ENCODE data around the gene SLC25A39. TPM values are rescaled to one million over a fixed set of nuclear protein-coding genes. Genes with fewer than 3 reads are reported as not detected.

The SLC25A39 gene
- total RNA-seq, 3 donors from 2014 or later (not counting 1 experiment from before 2014, with no cell fraction given), result 82.4 to 105 (median 97.9) TPM

DNA sequence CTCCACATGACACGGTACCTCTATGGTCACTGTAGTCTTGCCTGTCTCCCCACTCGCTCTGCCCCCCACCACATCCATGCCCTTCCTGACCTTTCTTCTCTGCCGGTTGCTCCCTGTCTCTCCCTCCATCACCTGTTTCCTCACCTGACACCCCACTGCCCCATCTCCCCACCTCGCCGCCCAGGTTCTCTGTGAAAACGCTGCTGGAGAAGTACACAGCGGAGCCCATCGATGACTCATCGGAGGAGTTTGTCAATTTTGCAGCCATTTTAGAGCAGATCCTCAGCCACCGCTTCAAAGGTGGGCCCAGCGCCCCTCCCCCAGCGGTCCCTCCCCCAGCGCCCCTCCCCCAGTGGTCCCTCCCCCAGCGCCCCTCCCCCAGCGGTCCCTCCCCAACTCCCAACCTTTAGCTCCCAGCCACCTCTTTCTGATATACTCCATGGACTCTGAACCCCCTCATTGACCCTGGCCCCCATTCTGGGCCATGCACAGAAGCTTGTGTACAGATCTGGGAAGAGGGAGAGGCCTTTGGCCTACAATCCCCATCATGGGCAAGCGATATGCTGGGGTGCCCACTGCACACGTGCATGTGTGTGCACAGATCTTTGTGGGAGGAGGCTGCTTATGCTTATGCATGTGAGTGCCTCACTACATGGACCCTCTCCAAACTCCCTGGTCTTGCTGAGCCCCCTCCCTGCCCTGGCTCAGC is 12.1 kb downstream of the SLC25A39 start:
- TF ChIP-seq, protein P1, sequence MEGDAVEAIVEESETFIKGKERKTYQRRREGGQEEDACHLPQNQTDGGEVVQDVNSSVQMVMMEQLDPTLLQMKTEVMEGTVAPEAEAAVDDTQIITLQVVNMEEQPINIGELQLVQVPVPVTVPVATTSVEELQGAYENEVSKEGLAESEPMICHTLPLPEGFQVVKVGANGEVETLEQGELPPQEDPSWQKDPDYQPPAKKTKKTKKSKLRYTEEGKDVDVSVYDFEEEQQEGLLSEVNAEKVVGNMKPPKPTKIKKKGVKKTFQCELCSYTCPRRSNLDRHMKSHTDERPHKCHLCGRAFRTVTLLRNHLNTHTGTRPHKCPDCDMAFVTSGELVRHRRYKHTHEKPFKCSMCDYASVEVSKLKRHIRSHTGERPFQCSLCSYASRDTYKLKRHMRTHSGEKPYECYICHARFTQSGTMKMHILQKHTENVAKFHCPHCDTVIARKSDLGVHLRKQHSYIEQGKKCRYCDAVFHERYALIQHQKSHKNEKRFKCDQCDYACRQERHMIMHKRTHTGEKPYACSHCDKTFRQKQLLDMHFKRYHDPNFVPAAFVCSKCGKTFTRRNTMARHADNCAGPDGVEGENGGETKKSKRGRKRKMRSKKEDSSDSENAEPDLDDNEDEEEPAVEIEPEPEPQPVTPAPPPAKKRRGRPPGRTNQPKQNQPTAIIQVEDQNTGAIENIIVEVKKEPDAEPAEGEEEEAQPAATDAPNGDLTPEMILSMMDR (IDR thresholded peaks at IDR 0.05), result no peak
- Histone ChIP-seq H3K27me3 (ENCODE audit: control insufficient read depth, insufficient read depth, low read length) (peaks cover 27% of the 10 kb centered on the region), H3K4me3 (ENCODE audit: low read length) (no peak overlapping the region), H3K4me1 (ENCODE audit: control insufficient read depth, insufficient read depth, low read length) (peaks cover 31% of the 10 kb centered on the region), H3K36me3 (ENCODE audit: control insufficient read depth, insufficient read depth, low read length) (no peaks in the 10 kb centered on the region), H3K9me3 (ENCODE audit: control insufficient read depth, insufficient read depth, low read length) (no peaks in the 10 kb centered on the region), H3K27ac (ENCODE audit: low read length) (no peak overlapping the region)
- 86% methylated on average over 11 of the region's 17 CpGs for WGBS (ENCODE audit: insufficient coverage)
- intact Hi-C loops (cut with micrococcal nuclease), result no loop called here
- ATAC-seq (no peak), DNase-seq (no peak)
- Mint-ChIP-seq H3K27me3 (ENCODE audit: low read depth in 2 of 2) (peaks cover 26 to 42% of the 10 kb centered on the region in 2 donors), H3K4me3 (no peak overlapping the region), H3K36me3 (no peaks in the 10 kb centered on the region), H3K27ac (no peak overlapping the region), H3K4me1 (peaks cover 8 to 19% of the 10 kb centered on the region in 2 donors), H3K9me3 (no peaks in the 10 kb centered on the region)

DNA sequence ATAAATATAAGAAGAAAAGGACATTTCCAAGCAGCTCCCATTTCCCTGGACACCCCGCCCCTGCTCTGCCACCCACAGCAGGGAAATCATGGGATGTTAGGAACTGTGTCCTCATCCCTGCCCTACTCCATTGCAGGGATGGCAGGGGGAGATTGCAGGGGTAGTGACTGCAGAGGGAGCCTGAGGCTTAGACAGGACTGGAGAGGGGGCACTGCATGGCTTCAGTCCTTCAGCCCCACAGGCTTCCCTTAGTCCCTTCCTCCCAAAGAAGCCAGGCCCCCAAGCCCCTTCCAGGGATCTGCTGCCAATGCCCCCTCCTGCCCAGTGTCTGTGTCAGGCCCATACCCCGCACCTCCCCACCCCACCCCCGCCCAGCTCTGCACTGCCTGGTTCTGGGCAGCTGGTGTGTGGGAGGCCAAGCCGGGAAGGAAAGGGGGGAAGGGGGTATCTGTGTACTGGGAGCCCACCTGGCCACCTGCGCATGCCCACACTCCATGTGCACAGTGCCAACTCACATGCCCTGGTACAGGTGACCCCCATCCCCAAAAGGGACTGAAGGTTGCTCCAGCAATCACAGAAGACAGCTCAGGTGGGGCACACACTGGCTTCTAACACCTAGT is 13.0 kb downstream of the SLC25A39 start:
- peaks cover 14 to 24% of the 10 kb centered on the region in 2 donors for H3K4me1 Mint-ChIP-seq
- Histone ChIP-seq H3K36me3 (ENCODE audit: control insufficient read depth, insufficient read depth, low read length) (no peaks in the 10 kb centered on the region), H3K9me3 (ENCODE audit: control insufficient read depth, insufficient read depth, low read length) (no peaks in the 10 kb centered on the region), H3K27ac (ENCODE audit: low read length) (no peak overlapping the region), H3K27me3 (ENCODE audit: control insufficient read depth, insufficient read depth, low read length) (peaks cover 35% of the 10 kb centered on the region), H3K4me1 (ENCODE audit: control insufficient read depth, insufficient read depth, low read length) (peaks cover 33% of the 10 kb centered on the region), H3K4me3 (ENCODE audit: low read length) (no peak overlapping the region)
- ATAC-seq (no peak), DNase-seq (no peak)
- no peaks in the 10 kb centered on the region for H3K36me3 Mint-ChIP-seq
- peaks cover 29 to 43% of the 10 kb centered on the region in 2 donors for H3K27me3 Mint-ChIP-seq (ENCODE audit: low read depth in 2 of 2)
- H3K4me3 Mint-ChIP-seq, result no peak overlapping the region
- H3K9me3 Mint-ChIP-seq, result no peaks in the 10 kb centered on the region
- 88% methylated on average over 1 of the region's 5 CpGs for WGBS (ENCODE audit: insufficient coverage)
- intact Hi-C loops (cut with micrococcal nuclease), result no loop called here
- TF ChIP-seq, protein P1 (IDR thresholded peaks at IDR 0.05), result no peak
- H3K27ac Mint-ChIP-seq, result no peak overlapping the region

DNA sequence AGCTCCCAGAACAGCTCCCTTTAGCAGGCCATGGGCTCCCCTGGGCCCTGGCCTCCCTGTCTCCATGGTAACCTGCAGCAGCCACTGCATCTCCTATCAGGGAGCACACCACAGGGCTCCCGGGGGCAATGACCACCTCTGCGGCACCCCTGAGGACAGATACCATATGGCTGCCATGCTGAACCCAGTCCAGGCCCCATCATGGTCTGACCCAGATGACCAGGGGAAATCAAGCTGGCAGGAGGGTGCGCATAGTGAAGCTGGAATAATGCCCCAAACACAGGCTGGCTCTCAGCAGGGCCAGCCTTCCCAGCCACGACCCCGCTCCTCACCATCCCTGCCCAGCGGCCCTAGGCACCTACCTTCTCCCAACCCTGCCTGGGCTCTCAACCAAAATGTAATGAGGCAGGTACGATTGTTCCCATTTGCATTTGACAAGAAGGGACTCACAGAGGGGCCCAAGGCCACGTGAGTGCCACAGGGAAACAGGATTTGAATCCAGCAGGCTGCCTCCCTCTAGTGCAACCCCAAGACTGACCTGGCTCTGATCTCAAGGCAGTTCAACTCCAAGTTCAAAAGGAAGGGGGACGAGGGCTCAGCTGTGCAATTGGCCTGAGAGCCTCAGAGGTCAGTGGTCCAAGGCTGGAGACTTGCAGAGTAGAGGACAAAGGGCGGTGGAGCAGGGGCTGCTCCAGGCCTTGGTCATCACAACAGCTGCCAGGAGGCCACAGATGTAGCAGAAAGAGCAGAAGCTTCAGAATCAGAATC is 13.8 kb downstream of the SLC25A39 start:
- no peak overlapping the region for H3K27ac Mint-ChIP-seq
- WGBS (ENCODE audit: insufficient coverage), result 87% methylated on average over 10 of the region's 10 CpGs
- H3K27me3 ChIP-seq (ENCODE audit: control insufficient read depth, insufficient read depth, low read length), result peaks cover 30% of the 10 kb centered on the region

More for the DNA sequence above, 13.8 kb downstream of the SLC25A39 start:
- H3K4me3 Mint-ChIP-seq, result peak overlapping the region; percentile 21
- no peaks in the 10 kb centered on the region for H3K9me3 ChIP-seq (ENCODE audit: control insufficient read depth, insufficient read depth, low read length)
- DNase-seq (no peak), ATAC-seq (no peak)
- intact Hi-C loops (cut with micrococcal nuclease), result no loop called here
- no peak overlapping the region for H3K27ac ChIP-seq (ENCODE audit: low read length)
- TF ChIP-seq, protein P1 (IDR thresholded peaks at IDR 0.05), result no peak
- H3K4me1 ChIP-seq (ENCODE audit: control insufficient read depth, insufficient read depth, low read length), result peaks cover 33% of the 10 kb centered on the region
- no peak overlapping the region for H3K4me3 ChIP-seq (ENCODE audit: low read length)
- H3K4me1 Mint-ChIP-seq, result peaks cover 11 to 17% of the 10 kb centered on the region in 2 donors
- H3K9me3 Mint-ChIP-seq, result no peaks in the 10 kb centered on the region
- no peaks in the 10 kb centered on the region for H3K36me3 ChIP-seq (ENCODE audit: control insufficient read depth, insufficient read depth, low read length)
- H3K27me3 Mint-ChIP-seq (ENCODE audit: low read depth in 2 of 2), result peaks cover 27 to 38% of the 10 kb centered on the region in 2 donors
- H3K36me3 Mint-ChIP-seq, result no peaks in the 10 kb centered on the region

Measured in natural killer cell (primary cell).